ENCODE results near the gene SORCS3.

Gene SORCS3

DNA sequence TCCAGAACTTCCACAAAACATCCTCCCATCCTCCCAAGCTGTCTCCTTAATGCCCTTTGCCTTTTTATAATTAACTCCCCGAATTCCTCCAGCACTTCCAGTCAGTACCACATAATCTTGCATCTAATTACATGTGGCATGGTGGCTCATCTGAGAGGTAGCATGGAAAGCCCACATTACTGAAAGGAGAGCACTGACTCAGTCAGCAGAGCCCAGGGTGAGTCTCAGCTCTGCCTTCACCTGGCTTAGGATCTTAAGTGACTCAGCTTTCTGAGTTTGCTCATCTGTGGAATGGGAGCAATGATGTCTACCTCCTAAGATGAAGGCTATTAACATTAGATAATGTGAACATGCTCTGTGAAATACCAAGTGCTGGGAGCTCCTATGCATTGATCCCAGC, 433.9 kb downstream of the SORCS3 start:
- TF ChIP-seq CTCF (IDR thresholded peaks at IDR 0.05; ENCODE audit: extremely low read depth, insufficient read depth, missing control alignments): no peak
- in situ Hi-C loops (cut with MboI; ENCODE audit: low pct_unique_long_range_greater_than_20kb, low sequenced_read_pairs, unreplicated experiment): no loop called here
- DNase-seq (ENCODE audit: low spot score): no peak

- DNase-seq (ENCODE audit: low spot score): no peak
These were observed 444.9 kb downstream of the SORCS3 start for GRCh38 chr10:105085980-105086379.

GRCh38 chr10:105094048-105094447, 453.0 kb downstream of the SORCS3 start:
- in situ Hi-C loops (cut with MboI; ENCODE audit: low pct_unique_long_range_greater_than_20kb, low sequenced_read_pairs, unreplicated experiment): no loop called here
- DNase-seq (ENCODE audit: low spot score): no peak
- no peak for TF ChIP-seq CTCF (IDR thresholded peaks at IDR 0.05; ENCODE audit: extremely low read depth, insufficient read depth, missing control alignments)

More at GRCh38 chr10:105085980-105086379, 444.9 kb downstream of the SORCS3 start:
- no peak for TF ChIP-seq CTCF (IDR thresholded peaks at IDR 0.05; ENCODE audit: extremely low read depth, insufficient read depth, missing control alignments)
- in situ Hi-C loops (cut with MboI; ENCODE audit: low pct_unique_long_range_greater_than_20kb, low sequenced_read_pairs, unreplicated experiment): no loop called here

DNA sequence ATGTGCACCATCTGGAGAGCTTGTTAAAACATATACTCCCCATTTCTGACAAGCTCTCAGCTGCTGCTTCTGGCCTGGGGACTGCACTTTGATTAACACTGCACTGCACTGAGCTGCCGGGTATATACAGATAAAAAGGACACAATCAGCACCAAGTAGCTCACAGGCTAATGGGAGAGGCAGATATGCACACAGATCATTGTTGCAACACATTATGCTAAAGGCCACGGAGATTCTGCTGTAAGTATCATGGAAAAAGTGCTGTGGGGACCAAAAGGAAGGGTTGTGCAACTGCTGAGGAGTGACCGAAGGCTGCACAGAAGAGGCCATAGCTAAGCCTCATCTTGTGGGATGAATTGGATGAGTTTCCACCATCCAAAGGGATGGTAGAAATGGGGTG, 455.2 kb downstream of the SORCS3 start:
- DNase-seq (ENCODE audit: low spot score): no peak
- in situ Hi-C loops (cut with MboI; ENCODE audit: low pct_unique_long_range_greater_than_20kb, low sequenced_read_pairs, unreplicated experiment): no loop called here
- no peak for TF ChIP-seq CTCF (IDR thresholded peaks at IDR 0.05; ENCODE audit: extremely low read depth, insufficient read depth, missing control alignments)

DNA sequence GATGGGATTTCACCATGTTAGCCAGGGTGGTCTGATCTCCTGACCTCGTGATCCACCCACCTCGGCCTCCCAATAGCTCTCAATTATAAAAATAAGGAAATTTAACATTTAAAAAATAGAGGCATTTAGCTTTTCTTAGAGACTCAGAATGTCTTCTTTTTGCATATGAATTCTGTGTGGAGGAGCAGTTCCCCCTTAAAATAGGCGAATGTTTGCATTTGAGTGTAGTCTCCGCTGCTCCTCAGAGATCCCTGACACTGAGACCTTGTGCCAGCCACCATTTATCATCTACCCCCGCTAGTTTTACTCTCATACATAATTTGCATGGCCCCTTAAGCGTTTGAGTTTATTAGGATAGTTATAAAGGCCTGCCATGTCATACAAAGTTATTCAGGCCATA, 461.9 kb downstream of the SORCS3 start:
- no peak for DNase-seq (ENCODE audit: low spot score)

GRCh38 chr10:105104297-105104696, 463.2 kb downstream of the SORCS3 start:
- DNase-seq (ENCODE audit: low spot score): no peak
- TF ChIP-seq CTCF (IDR thresholded peaks at IDR 0.05; ENCODE audit: extremely low read depth, insufficient read depth, missing control alignments): no peak
- in situ Hi-C loops (cut with MboI; ENCODE audit: low pct_unique_long_range_greater_than_20kb, low sequenced_read_pairs, unreplicated experiment): no loop called here

More for the DNA sequence above, 461.9 kb downstream of the SORCS3 start:
- no peak for TF ChIP-seq CTCF (IDR thresholded peaks at IDR 0.05; ENCODE audit: extremely low read depth, insufficient read depth, missing control alignments)
- in situ Hi-C loops (cut with MboI; ENCODE audit: low pct_unique_long_range_greater_than_20kb, low sequenced_read_pairs, unreplicated experiment): no loop called here

GRCh38 chr10:105109164-105109563, 468.1 kb downstream of the SORCS3 start:
- DNase-seq (ENCODE audit: low spot score): no peak
- no peak for TF ChIP-seq CTCF (IDR thresholded peaks at IDR 0.05; ENCODE audit: extremely low read depth, insufficient read depth, missing control alignments)
- in situ Hi-C loops (cut with MboI; ENCODE audit: low pct_unique_long_range_greater_than_20kb, low sequenced_read_pairs, unreplicated experiment): no loop called here
